Neural cell (in vitro differentiated cells): Measurements from ENCODE around the gene ZNF287. TPM values are rescaled to one million over a fixed set of nuclear protein-coding genes. Genes with fewer than 3 reads are reported as not detected.

Source experiments
- H2AFZ ChIP-seq: fragments of 200-600, 300-800 bp; sonication (generic), shearing (Covaris generic); 2 replicates; pipeline ENCODE4 v1.6.0; 2014; ENCODE audit warnings: low read depth, mild to moderate bottlenecking, antibody characterized with exemption, low read length, moderate library complexity
- H3F3A ChIP-seq: fragments of 200-600 bp; shearing (Covaris generic); 2 replicates; pipeline ENCODE4 v1.6.1; 2016; ENCODE audit warnings: mild to moderate bottlenecking, moderate library complexity, mixed read lengths, antibody characterized with exemption, low read length; ENCODE audit not compliant: insufficient read depth, poor library complexity, severe bottlenecking
- H3K27ac ChIP-seq: fragments of 200-600, 300-800 bp; sonication (generic), shearing (Covaris generic); 2 replicates; pipeline ENCODE4 v1.5.1; 2014; ENCODE audit warnings: mild to moderate bottlenecking, low read length, moderate library complexity
- H3K27me3 ChIP-seq: fragments of 300-800, 200-600 bp; sonication (generic), shearing (Covaris generic); 2 replicates; pipeline ENCODE4 v1.6.0; 2014; ENCODE audit warnings: mild to moderate bottlenecking, low read depth, low read length, moderate library complexity; ENCODE audit not compliant: insufficient read depth
- H3K36me3 ChIP-seq: fragments of 300-800, 200-600 bp; sonication (generic), shearing (Covaris generic); 2 replicates; pipeline ENCODE4 v1.5.1; 2014; ENCODE audit warnings: mild to moderate bottlenecking, antibody characterized with exemption, low read length, moderate library complexity; ENCODE audit not compliant: insufficient read depth
- H3K4me2 ChIP-seq: fragments of 300-800, 200-600 bp; sonication (generic), shearing (Covaris generic); 2 replicates; pipeline ENCODE4 v1.6.0; 2014; ENCODE audit warnings: mild to moderate bottlenecking, low read length
- H3K4me3 ChIP-seq: fragments of 300-800, 200-600 bp; sonication (generic), shearing (Covaris generic); 2 replicates; pipeline ENCODE4 v1.5.1; 2014; ENCODE audit warnings: mild to moderate bottlenecking, low read length, moderate library complexity
- H3K79me2 ChIP-seq: fragments of 200-600 bp; shearing (Covaris generic); replicated peaks from 2 replicates; pipeline ENCODE4 v1.6.0; 2014; ENCODE audit warnings: mild to moderate bottlenecking, low read length, moderate library complexity; ENCODE audit not compliant: insufficient read depth
- H3K9ac ChIP-seq: fragments of 300-800, 200-600 bp; sonication (generic), shearing (Covaris generic); 2 replicates; pipeline ENCODE4 v1.6.1; 2016; ENCODE audit warnings: mild to moderate bottlenecking, low read length, mixed read lengths
- H3K9me2 ChIP-seq: fragments of 200-600 bp; shearing (Covaris generic); 2 replicates; pipeline ENCODE4 v1.6.1; 2016; ENCODE audit warnings: mild to moderate bottlenecking, low read length, mixed read lengths; ENCODE audit not compliant: insufficient read depth
- H3K9me3 ChIP-seq: fragments of 200-600, 300-800 bp; sonication (generic), shearing (Covaris generic); 2 replicates; pipeline ENCODE4 v1.6.1; 2016; ENCODE audit warnings: mild to moderate bottlenecking, mixed run types, low read length, moderate library complexity, mixed read lengths
- H4K20me1 ChIP-seq: fragments of 200-600 bp; shearing (Covaris generic); 2 replicates; pipeline ENCODE4 v1.6.1; 2016; ENCODE audit warnings: mild to moderate bottlenecking, mixed run types; ENCODE audit not compliant: insufficient read depth
- CTCF ChIP-seq: fragments of 450-650 bp; IDR thresholded peaks from 2 replicates; pipeline ENCODE4 v1.5.1; 2014; ENCODE audit warnings: antibody characterized with exemption, mild to moderate bottlenecking, moderate library complexity; ENCODE audit not compliant: poor library complexity, severe bottlenecking
- EP300 ChIP-seq: fragments of 450-650 bp; conservative IDR thresholded peaks from 2 replicates; pipeline ENCODE4 v1.6.1; 2014; ENCODE audit warnings: antibody characterized with exemption, mild to moderate bottlenecking, moderate library complexity; ENCODE audit not compliant: poor library complexity, severe bottlenecking
- EZH2 ChIP-seq: fragments of 200-600, 300-800 bp; shearing (Covaris generic), sonication (generic); IDR thresholded peaks from 2 replicates; pipeline ENCODE4 v1.6.1; 2014; ENCODE audit warnings: antibody characterized with exemption, low read length, borderline replicate concordance, mild to moderate bottlenecking; ENCODE audit not compliant: insufficient read depth, poor library complexity, severe bottlenecking
- MXI1 ChIP-seq: fragments of 450-650 bp; conservative IDR thresholded peaks from 2 replicates; pipeline ENCODE4 v1.6.1; 2014; ENCODE audit warnings: antibody characterized with exemption, mild to moderate bottlenecking; ENCODE audit not compliant: poor library complexity, severe bottlenecking
- POLR2AphosphoS5 ChIP-seq: IDR thresholded peaks from 2 replicates; pipeline ENCODE4 v1.6.1; 2012
- RAD21 ChIP-seq: fragments of 450-650 bp; conservative IDR thresholded peaks from 2 replicates; pipeline ENCODE4 v1.6.1; 2014; ENCODE audit warnings: antibody characterized with exemption, mild to moderate bottlenecking, moderate library complexity
- REST ChIP-seq: IDR thresholded peaks from 2 replicates; pipeline ENCODE4 v1.6.1; 2012; ENCODE audit warnings: borderline replicate concordance
- SMC3 ChIP-seq: fragments of 450-650 bp; conservative IDR thresholded peaks from 2 replicates; pipeline ENCODE4 v1.6.1; 2014; ENCODE audit warnings: antibody characterized with exemption, mild to moderate bottlenecking, moderate library complexity; ENCODE audit not compliant: poor library complexity
- TAF1 ChIP-seq: IDR thresholded peaks from 2 replicates; pipeline ENCODE4 v1.6.1; 2012; ENCODE audit warnings: low read depth
- polyA plus RNA-seq: library from polyadenylated mRNA; depleted of rRNA; stranded (reverse); fragments of >200 nt; gene quantifications from 2 replicates; pipeline ENCODE4 v1.2.3, GENCODE V29; 2014

The ZNF287 gene
- polyA plus RNA-seq, 1 donor from 2014 or later, result 12.6 TPM

GRCh38 chr17:16517477-16517876, 51.5 kb downstream of the ZNF287 start:
- Histone ChIP-seq H2AFZ (no peak overlapping the region), H4K20me1 (no peaks in the 10 kb centered on the region), H3K4me2 (no peak overlapping the region), H3K9ac (no peak overlapping the region), H3K9me3 (no peaks in the 10 kb centered on the region), H3K9me2 (no peaks in the 10 kb centered on the region), H3K27me3 (no peaks in the 10 kb centered on the region), H3K4me3 (no peak overlapping the region), H3F3A (no peaks in the 10 kb centered on the region), H3K27ac (no peak overlapping the region), H3K79me2 (no peaks in the 10 kb centered on the region), H3K36me3 (no peaks in the 10 kb centered on the region)
- TF ChIP-seq MXI1 (no peak), EP300 (no peak)

GRCh38 chr17:16516594-16517051, 52.4 kb downstream of the ZNF287 start:
- TF ChIP-seq TAF1, result no peak
- Histone ChIP-seq H3K27me3 (no peaks in the 10 kb centered on the region), H3K4me2 (no peak overlapping the region), H3K4me3 (no peak overlapping the region), H3K9ac (no peak overlapping the region), H2AFZ (no peak overlapping the region), H3K79me2 (no peaks in the 10 kb centered on the region), H3F3A (no peaks in the 10 kb centered on the region), H3K9me2 (no peaks in the 10 kb centered on the region), H3K9me3 (no peaks in the 10 kb centered on the region), H3K36me3 (no peaks in the 10 kb centered on the region), H4K20me1 (no peaks in the 10 kb centered on the region), H3K27ac (no peak overlapping the region)

- TF ChIP-seq MXI1 (no peak), TAF1 (no peak), CTCF (no peak), SMC3 (no peak), EP300 (no peak), RAD21 (no peak), POLR2AphosphoS5 (no peak), REST (no peak), EZH2 (no peak)
- no peaks in the 10 kb centered on the region for H3K27me3 ChIP-seq
- H3K79me2 ChIP-seq, result no peaks in the 10 kb centered on the region
- H4K20me1 ChIP-seq, result no peaks in the 10 kb centered on the region
- H3F3A ChIP-seq, result no peaks in the 10 kb centered on the region
- H3K9me2 ChIP-seq, result no peaks in the 10 kb centered on the region
- no peak overlapping the region for H2AFZ ChIP-seq
- no peaks in the 10 kb centered on the region for H3K9me3 ChIP-seq
- no peak overlapping the region for H3K27ac ChIP-seq
- H3K36me3 ChIP-seq, result no peaks in the 10 kb centered on the region
- no peak overlapping the region for H3K9ac ChIP-seq
- no peak overlapping the region for H3K4me2 ChIP-seq
- no peak overlapping the region for H3K4me3 ChIP-seq
Measured at GRCh38 chr17:16515933-16516332, 53.1 kb downstream of the ZNF287 start.
